Epidermal melanocyte (primary cell): ENCODE data around the gene HLF.

Source experiments
- DNase-seq: peaks from one replicate; pipeline ENCODE4 v3.0.0; 2011; ENCODE audit warnings: low spot score; ENCODE audit not compliant: insufficient read length

HLF gene

GRCh38 chr17:55290492-55291113, 25.8 kb downstream of the HLF start:
- no peak for DNase-seq

GRCh38 chr17:55291114-55291507, 26.4 kb downstream of the HLF start:
- DNase-seq: no peak

DNA sequence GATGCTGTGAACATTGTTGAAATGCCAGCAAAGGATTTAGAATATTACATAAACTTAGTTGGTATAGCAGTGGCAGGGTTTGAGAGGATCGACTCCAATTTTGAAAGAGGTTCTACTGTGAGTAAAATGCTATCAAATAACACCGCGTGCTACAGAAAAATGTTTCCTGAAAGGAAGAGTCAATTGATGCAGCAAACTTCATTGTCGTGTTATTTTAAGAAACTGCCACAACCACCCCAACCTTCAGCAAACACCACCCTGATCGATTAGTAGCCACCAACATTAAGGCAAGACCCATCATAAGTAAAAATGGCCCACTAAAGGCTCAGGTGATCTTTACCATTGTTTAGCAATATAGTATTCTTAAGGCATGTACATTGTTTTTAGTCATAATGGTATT, 27.3 kb downstream of the HLF start:
- no peak for DNase-seq

DNA sequence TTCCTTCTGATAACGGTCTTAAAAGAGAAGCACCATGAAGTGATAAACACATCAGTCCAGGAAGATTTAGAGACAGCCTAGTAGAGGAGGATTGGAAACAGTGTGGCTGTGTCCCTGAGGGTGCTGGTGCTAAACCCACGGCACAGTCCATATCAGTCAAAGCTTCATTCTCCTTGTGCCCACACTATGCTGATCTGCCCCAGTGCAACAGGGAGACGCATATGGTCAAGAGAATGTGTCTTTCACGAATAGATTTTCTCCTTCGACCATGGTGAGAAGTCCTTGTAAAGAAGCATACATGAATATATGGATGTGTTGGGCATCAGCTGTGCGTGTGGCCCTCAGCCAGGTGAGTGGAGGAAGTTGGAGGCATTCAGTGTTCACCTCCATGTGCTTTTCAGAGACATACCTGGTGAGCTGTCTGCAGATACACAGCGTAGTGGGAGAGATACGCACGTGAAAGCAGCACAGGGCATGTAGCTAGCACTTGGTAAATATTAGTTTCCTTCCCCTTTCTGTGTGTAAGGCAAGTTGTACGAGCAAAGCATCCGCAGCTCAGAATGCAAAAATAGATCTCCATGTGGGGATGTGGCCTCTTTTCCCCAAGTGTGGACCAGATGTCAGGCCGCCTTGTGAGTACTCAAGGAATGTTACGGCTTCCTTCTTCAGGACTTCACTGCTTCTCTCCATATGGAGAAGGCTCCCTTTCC, 29.4 kb downstream of the HLF start:
- peak; percentile 61 for DNase-seq

DNA sequence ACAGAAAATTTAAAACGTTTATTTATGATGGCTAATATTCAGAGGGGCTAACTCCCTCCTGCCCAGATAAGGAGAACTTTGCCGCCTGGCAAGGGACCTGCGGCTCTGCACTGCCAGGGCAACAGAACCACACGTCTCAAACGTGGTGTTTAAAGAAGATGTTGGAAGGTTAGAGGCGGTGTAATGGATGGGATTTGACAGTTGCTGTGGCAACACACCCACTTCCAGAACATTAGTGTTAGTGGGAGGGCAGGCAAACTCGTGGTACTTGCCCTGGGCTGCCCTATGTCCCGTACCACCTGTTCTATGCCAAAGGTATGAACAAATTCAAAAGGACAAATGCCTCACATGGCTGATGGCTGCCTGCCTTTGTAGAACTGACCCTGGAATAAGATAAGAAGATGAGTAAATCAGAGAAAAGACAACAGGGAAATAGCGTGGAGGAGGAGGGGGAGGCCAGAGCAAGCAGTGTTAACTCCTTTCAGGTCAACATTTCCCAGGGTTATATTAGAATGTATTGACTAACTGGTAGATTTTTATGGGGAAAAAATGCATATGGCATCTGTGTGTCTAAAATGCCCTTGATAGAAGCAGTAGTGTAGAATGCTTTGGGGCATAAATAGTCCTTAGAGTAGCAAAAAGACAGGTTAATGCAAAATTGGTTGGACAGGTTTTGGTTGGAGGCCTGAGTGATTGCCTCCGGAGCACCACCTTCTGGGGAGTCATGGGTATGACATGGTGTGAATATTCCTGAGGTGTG, 30.8 kb downstream of the HLF start:
- peak; percentile 59 for DNase-seq

GRCh38 chr17:55296171-55296695, 31.5 kb downstream of the HLF start:
- DNase-seq: no peak

DNA sequence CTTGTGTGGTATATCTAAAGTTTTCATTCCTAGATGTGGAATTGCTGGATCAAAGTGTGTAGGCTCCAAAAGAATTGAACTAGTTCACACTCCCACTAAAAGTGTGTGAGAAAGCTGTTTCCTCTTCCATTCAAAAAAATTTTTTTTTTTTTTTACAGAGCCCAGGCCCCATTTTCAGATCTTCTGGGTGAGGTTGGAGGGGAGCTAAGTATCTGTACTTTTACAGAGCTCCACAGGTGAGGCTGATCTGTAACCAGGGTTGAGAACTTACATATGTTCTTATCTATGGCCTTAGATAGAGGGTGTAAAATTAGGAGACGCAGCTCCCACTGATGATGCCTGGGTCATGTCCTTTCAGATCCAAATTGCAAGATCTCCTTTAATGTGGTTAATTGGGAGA, 31.9 kb downstream of the HLF start:
- no peak for DNase-seq

- DNase-seq: no peak
Observed at GRCh38 chr17:55298111-55298730, 33.5 kb downstream of the HLF start.

DNA sequence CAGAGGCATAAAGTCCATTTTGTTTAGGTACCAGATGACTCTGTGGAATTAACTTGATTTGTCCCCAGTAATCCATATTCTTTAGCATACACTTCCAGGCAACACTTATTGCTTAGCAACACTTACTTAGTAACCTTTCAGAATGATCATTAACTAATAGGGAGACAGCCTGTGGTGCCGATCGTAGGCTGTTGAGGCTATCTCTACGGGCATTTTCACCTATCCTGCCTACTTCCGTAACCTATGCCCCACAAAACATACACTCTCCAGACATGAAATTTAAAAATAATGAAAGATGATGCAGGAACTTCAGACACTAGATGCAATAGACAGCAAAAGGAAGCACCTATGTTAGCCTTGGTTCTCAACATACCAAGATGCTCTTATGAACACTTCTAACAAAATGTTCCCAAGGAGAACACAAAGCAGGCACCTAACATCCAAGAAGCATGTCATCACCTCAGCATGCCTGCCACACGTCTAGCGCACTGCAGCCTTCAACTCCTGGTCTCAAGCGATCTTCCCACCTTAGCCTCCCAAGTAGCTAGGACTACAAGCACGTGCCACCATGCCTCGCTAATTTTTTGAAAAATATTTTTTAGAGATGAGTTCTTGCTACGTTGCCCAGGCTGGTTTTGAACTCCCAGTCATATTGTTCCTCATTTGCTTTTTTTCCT, 34.5 kb downstream of the HLF start:
- DNase-seq: no peak

DNA sequence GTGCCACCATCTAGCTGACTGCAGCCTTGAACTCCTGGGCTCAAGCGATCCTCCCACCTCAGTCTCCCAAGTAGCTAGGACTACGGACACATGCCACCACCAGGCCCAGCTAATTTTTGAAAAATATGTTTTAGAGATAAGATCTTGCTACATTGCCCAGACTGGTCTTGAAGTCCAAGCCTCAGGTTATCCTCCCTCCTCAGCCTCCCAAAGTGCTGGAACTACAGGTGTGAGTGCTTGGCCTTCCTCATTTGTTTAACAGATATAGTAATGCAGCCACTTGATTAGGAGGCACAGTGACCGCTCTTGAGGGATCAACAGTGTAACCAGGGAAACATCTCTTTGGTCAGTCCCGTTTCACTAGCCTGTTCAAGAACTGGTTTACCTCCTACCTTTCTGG, 35.1 kb downstream of the HLF start:
- DNase-seq: no peak

- DNase-seq: no peak
Observed at GRCh38 chr17:55300479-55301290, 35.9 kb downstream of the HLF start.

DNA sequence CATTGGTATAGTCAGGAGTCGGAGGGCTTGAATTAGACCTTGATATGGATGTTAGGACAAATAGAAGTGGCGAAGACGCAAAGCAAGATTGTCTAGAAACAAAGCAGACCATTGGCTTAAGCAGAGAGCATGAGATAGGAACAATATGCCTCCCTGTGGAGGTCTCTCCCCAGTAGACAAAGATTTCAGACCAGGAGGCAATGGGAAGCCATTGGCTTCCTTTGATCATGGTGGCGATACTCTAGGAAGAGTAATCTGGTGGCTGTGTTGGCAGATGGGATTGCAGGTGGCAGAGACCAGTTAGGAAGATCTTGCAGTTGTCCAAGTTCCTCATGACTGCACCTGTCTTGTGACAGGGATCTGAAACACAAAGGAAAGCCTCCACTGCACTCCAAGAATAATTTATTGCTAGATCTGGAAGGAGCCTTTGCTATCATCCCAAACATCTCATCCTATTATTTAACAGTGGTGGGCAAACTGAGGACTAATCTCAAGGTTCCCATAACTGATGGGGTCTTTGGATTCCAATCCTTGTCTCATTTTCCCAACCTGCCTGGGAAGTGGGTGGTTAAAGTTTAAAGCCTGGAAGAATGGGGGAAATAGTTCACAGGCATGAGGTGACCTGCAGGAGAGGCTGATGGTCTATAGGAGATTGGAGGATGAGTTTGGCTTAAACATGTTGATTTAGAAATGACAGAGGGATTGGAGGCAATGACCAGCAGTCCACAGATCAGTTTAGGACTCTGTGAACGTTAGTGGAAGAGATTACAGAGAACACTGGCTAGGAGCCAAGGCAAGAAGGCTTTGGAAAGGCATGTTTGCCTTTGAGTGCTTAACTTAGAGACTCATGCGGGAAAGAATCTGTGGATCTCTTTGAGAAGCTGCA, 37.0 kb downstream of the HLF start:
- no peak for DNase-seq

GRCh38 chr17:55302407-55302787, 37.6 kb downstream of the HLF start:
- DNase-seq: no peak

GRCh38 chr17:55303008-55303493, 38.3 kb downstream of the HLF start:
- no peak for DNase-seq

- DNase-seq: no peak
Observed at GRCh38 chr17:55303701-55304145, 39.0 kb downstream of the HLF start.

- no peak for DNase-seq
Observed at GRCh38 chr17:55304171-55304859, 39.6 kb downstream of the HLF start.

GRCh38 chr17:55305321-55306087, 40.7 kb downstream of the HLF start:
- no peak for DNase-seq

- no peak for DNase-seq
Observed at GRCh38 chr17:55307879-55308278, 43.1 kb downstream of the HLF start.
